HepG2 (cell line): ENCODE data around the gene LRRC28.

Experiments
- AFF4 ChIP-seq: sonication (generic); formaldehyde crosslinking; IDR thresholded peaks from 2 replicates; pipeline ENCODE4 v1.4.0; 2020; ENCODE audit warnings: missing genetic modification reagents
- ARHGAP35 ChIP-seq: sonication (generic); formaldehyde crosslinking; IDR thresholded peaks from 2 replicates; pipeline ENCODE4 v1.9.0; 2022; ENCODE audit warnings: mild to moderate bottlenecking, inconsistent platforms, moderate library complexity, missing genetic modification reagents, borderline replicate concordance
- ATAD3A ChIP-seq: sonication (generic); formaldehyde crosslinking; IDR thresholded peaks from 2 replicates; pipeline ENCODE4 v1.4.0; 2020; ENCODE audit warnings: missing genetic modification reagents
- ELF4 ChIP-seq: sonication (generic); formaldehyde crosslinking; IDR thresholded peaks from 2 replicates; pipeline ENCODE4 v1.5.0; 2020; ENCODE audit warnings: missing genetic modification reagents, mild to moderate bottlenecking, moderate library complexity, borderline replicate concordance
- FOXO1 ChIP-seq: sonication (generic); formaldehyde crosslinking; IDR thresholded peaks from 2 replicates; pipeline ENCODE4 v1.4.0; 2020; ENCODE audit warnings: missing genetic modification reagents
- KLF13 ChIP-seq: sonication (generic); formaldehyde crosslinking; IDR thresholded peaks from 2 replicates; pipeline ENCODE4 v1.4.0; 2020; ENCODE audit warnings: mild to moderate bottlenecking, missing genetic modification reagents
- POLR2A ChIP-seq, 2 experiments: IDR thresholded peaks; 2 replicates each; pipeline ENCODE4 v1.6.1; 2011; ENCODE audit warnings: low read depth in 2 of 2, low read length in 2 of 2, mild to moderate bottlenecking in 1 of 2, moderate library complexity in 1 of 2; ENCODE audit not compliant: insufficient read depth in 1 of 2
- POLR2AphosphoS5 ChIP-seq: IDR thresholded peaks from 2 replicates; pipeline ENCODE4 v1.6.1; 2012; ENCODE audit warnings: low read depth, low read length
- SIN3A ChIP-seq: IDR thresholded peaks from 2 replicates; pipeline ENCODE4 v1.6.1; 2011; ENCODE audit warnings: low read depth, mild to moderate bottlenecking, control low read depth, low read length, borderline replicate concordance
- SRSF9 ChIP-seq: fragments of 200-400 bp; formaldehyde crosslinking; IDR thresholded peaks from 2 replicates; pipeline ENCODE4 v1.6.1; 2018; ENCODE audit warnings: borderline replicate concordance, mild to moderate bottlenecking, low read depth, low read length; ENCODE audit not compliant: insufficient read depth, poor library complexity, severe bottlenecking
- TBL1XR1 ChIP-seq: fragments of 150-350 bp; IDR thresholded peaks from 2 replicates; pipeline ENCODE4 v1.6.1; 2014; ENCODE audit warnings: borderline replicate concordance, low read length; ENCODE audit not compliant: partially characterized antibody
- ZBTB38 ChIP-seq: sonication (generic); formaldehyde crosslinking; IDR thresholded peaks from 2 replicates; pipeline ENCODE4 v1.5.1; 2020; ENCODE audit warnings: mild to moderate bottlenecking, missing genetic modification reagents
- ZFP36 ChIP-seq: fragments of 150-350 bp; IDR thresholded peaks from 2 replicates; pipeline ENCODE4 v1.6.1; 2018; ENCODE audit warnings: borderline replicate concordance, low read length, low read depth; ENCODE audit not compliant: partially characterized antibody
- TF ChIP-seq, protein P1 (sequence below): IDR thresholded peaks from 2 replicates; pipeline ENCODE4 v1.4.0; 2020; ENCODE audit warnings: mild to moderate bottlenecking, missing genetic modification reagents

GRCh38 chr15:99211926-99212325 lies 39.4 kb upstream of the LRRC28 start:
- TF ChIP-seq ZFP36 (no peak), AFF4 (no peak), FOXO1 (CRISPR knock-in tag) (no peak), SIN3A (no peak), ZBTB38 (CRISPR knock-in tag) (no peak), ARHGAP35 (no peak), ELF4 (CRISPR knock-in tag) (no peak), SRSF9 (no peak), KLF13 (CRISPR knock-in tag) (no peak), TBL1XR1 (no peak), ATAD3A (no peak), POLR2AphosphoS5 (no peak), POLR2A (IDR thresholded peaks at IDR 0.05; ENCODE audit: insufficient read depth in 1 of 2, low read depth in 2 of 2, low read length in 2 of 2) (no peak)
- TF ChIP-seq, protein P1, sequence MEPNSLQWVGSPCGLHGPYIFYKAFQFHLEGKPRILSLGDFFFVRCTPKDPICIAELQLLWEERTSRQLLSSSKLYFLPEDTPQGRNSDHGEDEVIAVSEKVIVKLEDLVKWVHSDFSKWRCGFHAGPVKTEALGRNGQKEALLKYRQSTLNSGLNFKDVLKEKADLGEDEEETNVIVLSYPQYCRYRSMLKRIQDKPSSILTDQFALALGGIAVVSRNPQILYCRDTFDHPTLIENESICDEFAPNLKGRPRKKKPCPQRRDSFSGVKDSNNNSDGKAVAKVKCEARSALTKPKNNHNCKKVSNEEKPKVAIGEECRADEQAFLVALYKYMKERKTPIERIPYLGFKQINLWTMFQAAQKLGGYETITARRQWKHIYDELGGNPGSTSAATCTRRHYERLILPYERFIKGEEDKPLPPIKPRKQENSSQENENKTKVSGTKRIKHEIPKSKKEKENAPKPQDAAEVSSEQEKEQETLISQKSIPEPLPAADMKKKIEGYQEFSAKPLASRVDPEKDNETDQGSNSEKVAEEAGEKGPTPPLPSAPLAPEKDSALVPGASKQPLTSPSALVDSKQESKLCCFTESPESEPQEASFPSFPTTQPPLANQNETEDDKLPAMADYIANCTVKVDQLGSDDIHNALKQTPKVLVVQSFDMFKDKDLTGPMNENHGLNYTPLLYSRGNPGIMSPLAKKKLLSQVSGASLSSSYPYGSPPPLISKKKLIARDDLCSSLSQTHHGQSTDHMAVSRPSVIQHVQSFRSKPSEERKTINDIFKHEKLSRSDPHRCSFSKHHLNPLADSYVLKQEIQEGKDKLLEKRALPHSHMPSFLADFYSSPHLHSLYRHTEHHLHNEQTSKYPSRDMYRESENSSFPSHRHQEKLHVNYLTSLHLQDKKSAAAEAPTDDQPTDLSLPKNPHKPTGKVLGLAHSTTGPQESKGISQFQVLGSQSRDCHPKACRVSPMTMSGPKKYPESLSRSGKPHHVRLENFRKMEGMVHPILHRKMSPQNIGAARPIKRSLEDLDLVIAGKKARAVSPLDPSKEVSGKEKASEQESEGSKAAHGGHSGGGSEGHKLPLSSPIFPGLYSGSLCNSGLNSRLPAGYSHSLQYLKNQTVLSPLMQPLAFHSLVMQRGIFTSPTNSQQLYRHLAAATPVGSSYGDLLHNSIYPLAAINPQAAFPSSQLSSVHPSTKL (CRISPR knock-in tag): no peak
